NCI-H446 treated with DMSO at 0.1 percent for 48 hours (cell line): Measurements from ENCODE around the gene FBXL5.

Source experiments
- DNase-seq: peaks from one replicate; lab custom pipeline; 2025; lab: John Stamatoyannopoulos, UW

FBXL5 gene

GRCh38 chr4:15676039-15676438 is 20.9 kb upstream of the FBXL5 start:
- DNase-seq: no peak

GRCh38 chr4:15675356-15675755 is 20.2 kb upstream of the FBXL5 start:
- no peak for DNase-seq

- DNase-seq: no peak
Observed at GRCh38 chr4:15674926-15675325, 19.8 kb upstream of the FBXL5 start.

GRCh38 chr4:15674046-15674445 is 18.9 kb upstream of the FBXL5 start:
- DNase-seq: no peak

GRCh38 chr4:15673337-15673736 is 18.2 kb upstream of the FBXL5 start:
- DNase-seq: no peak

- no peak for DNase-seq
Observed at GRCh38 chr4:15672101-15672500, 16.9 kb upstream of the FBXL5 start.

- DNase-seq: no peak
Observed at GRCh38 chr4:15670576-15670975, 15.4 kb upstream of the FBXL5 start.

GRCh38 chr4:15668566-15669435 is 13.6 kb upstream of the FBXL5 start:
- DNase-seq: no peak

- no peak for DNase-seq
Observed at GRCh38 chr4:15667006-15667405, 11.8 kb upstream of the FBXL5 start.

- no peak for DNase-seq
Observed at GRCh38 chr4:15665753-15666365, 10.7 kb upstream of the FBXL5 start.

GRCh38 chr4:15659768-15660570 is 4.8 kb upstream of the FBXL5 start:
- DNase-seq: no peak

- no peak for DNase-seq
Observed at GRCh38 chr4:15658781-15659180, 3.6 kb upstream of the FBXL5 start.

- DNase-seq: no peak
Observed at GRCh38 chr4:15658136-15658770, 3.1 kb upstream of the FBXL5 start.

GRCh38 chr4:15657366-15657765 is 2.2 kb upstream of the FBXL5 start:
- no peak for DNase-seq

- DNase-seq: no peak
Observed at GRCh38 chr4:15656038-15656470, 897 bp upstream of the FBXL5 start.

GRCh38 chr4:15654593-15655222 is 449 bp downstream of the FBXL5 start:
- no peak for DNase-seq

GRCh38 chr4:15653864-15654592 is 1.1 kb downstream of the FBXL5 start:
- DNase-seq: no peak

- no peak for DNase-seq
Observed at GRCh38 chr4:15653420-15653819, 1.7 kb downstream of the FBXL5 start.

GRCh38 chr4:15652841-15653240 is 2.3 kb downstream of the FBXL5 start:
- no peak for DNase-seq

- DNase-seq: no peak
Observed at GRCh38 chr4:15652191-15652590, 3.0 kb downstream of the FBXL5 start.

- no peak for DNase-seq
Observed at GRCh38 chr4:15651676-15652075, 3.5 kb downstream of the FBXL5 start.
